ENCODE results near the gene P4HB. TPM values are rescaled to one million over a fixed set of nuclear protein-coding genes. Genes with fewer than 3 reads are reported as not detected.

P4HB gene
- total RNA-seq, 1 experiment from 2014 or later = 759 TPM

DNA sequence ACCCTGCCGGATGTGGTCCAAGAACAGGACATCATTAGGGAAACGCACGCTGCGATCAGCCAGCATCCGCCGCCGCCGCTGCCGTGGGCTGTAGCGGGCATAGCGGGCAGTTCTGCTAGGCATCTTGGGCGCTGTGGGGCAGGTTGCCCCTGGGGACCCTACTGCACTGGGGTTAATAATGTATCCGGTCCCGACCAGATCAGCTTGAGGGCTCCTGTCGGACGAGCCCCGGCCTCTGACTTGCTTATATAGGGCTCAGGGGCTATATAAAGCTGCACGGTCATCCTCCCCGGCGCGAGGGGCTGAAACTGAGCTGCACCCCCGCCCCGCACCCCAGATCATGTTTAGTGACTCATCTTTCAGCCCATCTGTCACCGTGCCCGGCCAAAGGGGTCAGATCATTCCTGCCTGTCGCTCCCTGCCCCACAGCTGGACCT lies 25.5 kb downstream of the P4HB start, which contains the start of gene PPP1R27:
Gene PPP1R27 (minus strand): TSS at position 220 of the 437 bp plus-strand sequence. CDS start 97 bp downstream, at position 123.
- POLR2A ChIA-PET = no interaction called here
- TF ChIP-seq, protein P1, sequence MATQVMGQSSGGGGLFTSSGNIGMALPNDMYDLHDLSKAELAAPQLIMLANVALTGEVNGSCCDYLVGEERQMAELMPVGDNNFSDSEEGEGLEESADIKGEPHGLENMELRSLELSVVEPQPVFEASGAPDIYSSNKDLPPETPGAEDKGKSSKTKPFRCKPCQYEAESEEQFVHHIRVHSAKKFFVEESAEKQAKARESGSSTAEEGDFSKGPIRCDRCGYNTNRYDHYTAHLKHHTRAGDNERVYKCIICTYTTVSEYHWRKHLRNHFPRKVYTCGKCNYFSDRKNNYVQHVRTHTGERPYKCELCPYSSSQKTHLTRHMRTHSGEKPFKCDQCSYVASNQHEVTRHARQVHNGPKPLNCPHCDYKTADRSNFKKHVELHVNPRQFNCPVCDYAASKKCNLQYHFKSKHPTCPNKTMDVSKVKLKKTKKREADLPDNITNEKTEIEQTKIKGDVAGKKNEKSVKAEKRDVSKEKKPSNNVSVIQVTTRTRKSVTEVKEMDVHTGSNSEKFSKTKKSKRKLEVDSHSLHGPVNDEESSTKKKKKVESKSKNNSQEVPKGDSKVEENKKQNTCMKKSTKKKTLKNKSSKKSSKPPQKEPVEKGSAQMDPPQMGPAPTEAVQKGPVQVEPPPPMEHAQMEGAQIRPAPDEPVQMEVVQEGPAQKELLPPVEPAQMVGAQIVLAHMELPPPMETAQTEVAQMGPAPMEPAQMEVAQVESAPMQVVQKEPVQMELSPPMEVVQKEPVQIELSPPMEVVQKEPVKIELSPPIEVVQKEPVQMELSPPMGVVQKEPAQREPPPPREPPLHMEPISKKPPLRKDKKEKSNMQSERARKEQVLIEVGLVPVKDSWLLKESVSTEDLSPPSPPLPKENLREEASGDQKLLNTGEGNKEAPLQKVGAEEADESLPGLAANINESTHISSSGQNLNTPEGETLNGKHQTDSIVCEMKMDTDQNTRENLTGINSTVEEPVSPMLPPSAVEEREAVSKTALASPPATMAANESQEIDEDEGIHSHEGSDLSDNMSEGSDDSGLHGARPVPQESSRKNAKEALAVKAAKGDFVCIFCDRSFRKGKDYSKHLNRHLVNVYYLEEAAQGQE (IDR thresholded peaks at IDR 0.05; ENCODE audit: insufficient read depth in 1 of 2, low read depth in 2 of 2, low read length in 1 of 2) = no peak
- TF ChIP-seq, protein P2, sequence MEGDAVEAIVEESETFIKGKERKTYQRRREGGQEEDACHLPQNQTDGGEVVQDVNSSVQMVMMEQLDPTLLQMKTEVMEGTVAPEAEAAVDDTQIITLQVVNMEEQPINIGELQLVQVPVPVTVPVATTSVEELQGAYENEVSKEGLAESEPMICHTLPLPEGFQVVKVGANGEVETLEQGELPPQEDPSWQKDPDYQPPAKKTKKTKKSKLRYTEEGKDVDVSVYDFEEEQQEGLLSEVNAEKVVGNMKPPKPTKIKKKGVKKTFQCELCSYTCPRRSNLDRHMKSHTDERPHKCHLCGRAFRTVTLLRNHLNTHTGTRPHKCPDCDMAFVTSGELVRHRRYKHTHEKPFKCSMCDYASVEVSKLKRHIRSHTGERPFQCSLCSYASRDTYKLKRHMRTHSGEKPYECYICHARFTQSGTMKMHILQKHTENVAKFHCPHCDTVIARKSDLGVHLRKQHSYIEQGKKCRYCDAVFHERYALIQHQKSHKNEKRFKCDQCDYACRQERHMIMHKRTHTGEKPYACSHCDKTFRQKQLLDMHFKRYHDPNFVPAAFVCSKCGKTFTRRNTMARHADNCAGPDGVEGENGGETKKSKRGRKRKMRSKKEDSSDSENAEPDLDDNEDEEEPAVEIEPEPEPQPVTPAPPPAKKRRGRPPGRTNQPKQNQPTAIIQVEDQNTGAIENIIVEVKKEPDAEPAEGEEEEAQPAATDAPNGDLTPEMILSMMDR (IDR thresholded peaks at IDR 0.05) = no peak
- TF ChIP-seq SIN3A (IDR thresholded peaks at IDR 0.05; ENCODE audit: borderline replicate concordance, insufficient read depth, low read depth, low read length) (no peak), TCF7L2 (IDR thresholded peaks at IDR 0.05; ENCODE audit: low read depth, low read length) (no peak), POLR2AphosphoS5 (IDR thresholded peaks at IDR 0.05; ENCODE audit: low read depth, low read length) (no peak)
- intact Hi-C loops (cut with micrococcal nuclease; ENCODE audit: unreplicated experiment) (no loop called here), in situ Hi-C loops (cut with HindIII; ENCODE audit: low pct_unique_long_range_greater_than_20kb, low sequenced_read_pairs) (no loop called here)
- CTCF ChIA-PET = no interaction called here
- no peaks in the 10 kb centered on the region; the same call in 1 of the 2 replicates for H3K36me3 ChIP-seq (ENCODE audit: control insufficient read depth, insufficient read depth, low read length)
- DNase-seq (ENCODE audit: low read depth, low spot score) (no peak), ATAC-seq (no peak)
- peak within 1 kb of the TSS; percentile 60 to 72 for H3K4me3 ChIP-seq (ENCODE audit: low read depth in 2 of 2, low read length in 2 of 2)
- BruUV-seq (replicated peaks) = no TSS peak
- no peaks in the 10 kb centered on the region for H3K9me3 ChIP-seq (ENCODE audit: control insufficient read depth, insufficient read depth, low read depth, low read length)
- no peaks in the 10 kb centered on the region for H3K27me3 ChIP-seq (ENCODE audit: control insufficient read depth, insufficient read depth, low read length)
- H3K4me1 ChIP-seq (ENCODE audit: control insufficient read depth, insufficient read depth, low read length) = peaks cover 12% of the 10 kb centered on the region
- H3K27ac ChIP-seq (ENCODE audit: low read length) = peak within 1 kb of the TSS; percentile 91

DNA sequence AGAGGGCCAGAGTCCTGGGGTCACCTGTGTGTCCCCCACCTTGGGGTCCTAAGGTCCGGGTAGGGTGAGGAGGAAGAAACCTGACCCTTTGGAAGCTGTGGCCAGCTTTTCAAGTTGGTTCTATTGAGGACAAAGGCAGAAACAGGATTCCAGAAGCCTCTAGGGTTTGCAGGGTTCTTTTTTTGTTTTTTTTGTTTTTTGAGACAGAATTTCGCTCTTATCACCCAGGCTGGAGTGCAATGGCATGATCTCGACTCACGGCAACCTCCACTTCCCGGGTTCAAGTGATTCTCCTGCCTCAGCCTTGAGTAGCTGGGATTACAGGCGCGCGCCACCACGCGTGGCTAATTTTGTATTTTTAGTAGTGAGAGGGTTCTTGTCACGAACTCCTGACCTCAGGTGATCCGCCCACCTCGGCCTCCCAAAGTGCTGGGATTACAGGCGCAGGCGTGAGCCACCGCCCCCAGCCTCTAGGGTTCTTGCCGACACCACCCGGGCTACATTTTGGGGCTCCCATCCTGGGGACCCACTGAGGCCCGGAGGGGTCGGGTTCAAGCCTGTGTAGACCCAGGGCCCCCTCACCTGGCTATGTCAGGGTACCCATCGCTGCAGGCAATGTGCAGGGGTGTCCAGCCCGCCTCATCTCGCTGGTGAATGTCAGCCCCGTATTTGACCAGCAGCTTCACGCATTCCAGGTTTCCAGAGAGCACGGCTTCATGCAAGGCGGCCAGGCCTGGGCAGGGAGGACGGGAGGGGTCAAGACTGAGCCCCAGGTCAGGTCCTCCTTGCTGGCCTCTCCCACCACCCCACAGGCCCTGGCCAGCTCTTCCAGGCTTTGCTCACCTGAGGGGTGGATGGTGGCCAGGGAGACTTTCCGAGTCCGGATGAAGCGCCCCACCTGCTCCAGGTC lies 26.2 kb downstream of the P4HB start:
- Histone ChIP-seq H3K4me3 (ENCODE audit: low read depth in 2 of 2, low read length in 2 of 2) (peak overlapping the region; percentile 60 to 72), H3K27me3 (ENCODE audit: control insufficient read depth, insufficient read depth, low read length) (no peaks in the 10 kb centered on the region), H3K27ac (ENCODE audit: low read length) (peak overlapping the region; percentile 91), H3K36me3 (ENCODE audit: control insufficient read depth, insufficient read depth, low read length) (no peaks in the 10 kb centered on the region; the same call in 1 of the 2 replicates), H3K4me1 (ENCODE audit: control insufficient read depth, insufficient read depth, low read length) (peaks cover 11% of the 10 kb centered on the region), H3K9me3 (ENCODE audit: control insufficient read depth, insufficient read depth, low read depth, low read length) (no peaks in the 10 kb centered on the region)
- ChIA-PET CTCF (no interaction called here), POLR2A (interaction anchor here (0.7 kb wide), 1 partner anchor 28 kb away, joined by 3 read pairs; no protein-coding TSS in a partner anchor)
- ATAC-seq (no peak), DNase-seq (ENCODE audit: low read depth, low spot score) (no peak)
- in situ Hi-C loops (cut with HindIII; ENCODE audit: low pct_unique_long_range_greater_than_20kb, low sequenced_read_pairs) = no loop called here
- TF ChIP-seq TCF7L2 (IDR thresholded peaks at IDR 0.05; ENCODE audit: low read depth, low read length) = no peak
- no peak for TF ChIP-seq POLR2AphosphoS5 (IDR thresholded peaks at IDR 0.05; ENCODE audit: low read depth, low read length)
- TF ChIP-seq, protein P2 (IDR thresholded peaks at IDR 0.05) = no peak
- TF ChIP-seq SIN3A (IDR thresholded peaks at IDR 0.05; ENCODE audit: borderline replicate concordance, insufficient read depth, low read depth, low read length) = no peak
- TF ChIP-seq, protein P1 (IDR thresholded peaks at IDR 0.05; ENCODE audit: insufficient read depth in 1 of 2, low read depth in 2 of 2, low read length in 1 of 2) = no peak
- intact Hi-C loops (cut with micrococcal nuclease; ENCODE audit: unreplicated experiment) = no loop called here
- BruUV-seq (replicated peaks) = no TSS peak
